ENCODE measurements around the gene LCTL.

- no peak for TF ChIP-seq CTCF (IDR thresholded peaks at IDR 0.05)
- TF ChIP-seq POLR2A (IDR thresholded peaks at IDR 0.05), result no peak
Observed at GRCh38 chr15:66564136-66565041, 1.4 kb downstream of the LCTL start.

All from testis (tissue), 2 donors.